Activated T-cell treated with anti-CD3 and anti-CD28 coated beads, Interleukin-2, amount 50 U/mL, for 4 hours (primary cell): ENCODE data around the gene AP1S1. TPM values are rescaled to one million over a fixed set of nuclear protein-coding genes. Genes with fewer than 3 reads are reported as not detected.
"Not testable (repeated sequence)": the region's sequence is repeated elsewhere in the genome, so short reads cannot be mapped to it uniquely, and the experiment has no call there.

Experiments used
- ATAC-seq, 2 donors: fragments of 200-7000 bp; cut with Tn5 transposase; one replicate each; pipeline ENCODE4 v1.10.0; 2021
- DNase-seq: peaks from one replicate; pipeline ENCODE4 v3.0.0-alpha.2; 2020
- H3K27me3 Mint-ChIP-seq: one replicate; pipeline ENCODE4 v1.8.0; 2021; ENCODE audit warnings: low read depth, mixed read lengths
- H3K36me3 Mint-ChIP-seq: one replicate; pipeline ENCODE4 v1.8.0; 2022; ENCODE audit warnings: mixed read lengths; ENCODE audit not compliant: insufficient read depth
- H3K4me1 Mint-ChIP-seq: one replicate; pipeline ENCODE4 v1.8.0; 2021; ENCODE audit warnings: low read depth, mixed read lengths
- H3K4me3 Mint-ChIP-seq: one replicate; pipeline ENCODE4 v1.8.0; 2021; ENCODE audit warnings: mild to moderate bottlenecking, moderate library complexity, mixed read lengths
- H3K9me3 Mint-ChIP-seq: one replicate; pipeline ENCODE4 v1.8.0; 2021; ENCODE audit warnings: mixed read lengths
- total RNA-seq, 3 donors: library from RNA; stranded (reverse); gene quantifications; one replicate each; pipeline ENCODE4 v1.2.1, GENCODE V29; 2021

The AP1S1 gene
- total RNA-seq = 10 to 100 TPM; 27.6 to 32.9 (median 28.3) TPM

- peak; percentile 90 for DNase-seq
- Mint-ChIP-seq H3K36me3 (peaks cover 10% of the 10 kb centered on the region), H3K9me3 (no peaks in the 10 kb centered on the region), H3K4me1 (peaks cover 11% of the 10 kb centered on the region), H3K27me3 (peaks cover 8% of the 10 kb centered on the region), H3K4me3 (peak within 1 kb of the TSS; percentile 81)
- ATAC-seq = peak; percentile 89 to 93
Measured at GRCh38 chr7:101153969-101154692, at the start of gene AP1S1. Gene AP1S1, plus strand, starts transcription at chr7:101154476. Its CDS starts 39 bp downstream, at chr7:101154515.

GRCh38 chr7:101104799-101105198, 49.5 kb upstream of the AP1S1 start:
- H3K27me3 Mint-ChIP-seq = peaks cover 44% of the 10 kb centered on the region

GRCh38 chr7:101105248-101105647, 49.0 kb upstream of the AP1S1 start:
- H3K36me3 Mint-ChIP-seq, DNase-seq, H3K9me3 Mint-ChIP-seq, H3K4me3 Mint-ChIP-seq, H3K4me1 Mint-ChIP-seq, ATAC-seq: not testable (repeated sequence)
- H3K27me3 Mint-ChIP-seq = peaks cover 41% of the 10 kb centered on the region

More at GRCh38 chr7:101104799-101105198, 49.5 kb upstream of the AP1S1 start:
- Mint-ChIP-seq H3K9me3 (no peaks in the 10 kb centered on the region), H3K36me3 (no peaks in the 10 kb centered on the region), H3K4me3 (no peak overlapping the region), H3K4me1 (peaks cover 9% of the 10 kb centered on the region)
- no peak for ATAC-seq
- no peak for DNase-seq

GRCh38 chr7:101106386-101106785, 47.9 kb upstream of the AP1S1 start:
- no peaks in the 10 kb centered on the region for H3K9me3 Mint-ChIP-seq
- no peak for ATAC-seq
- H3K4me3 Mint-ChIP-seq = no peak overlapping the region
- no peaks in the 10 kb centered on the region for H3K36me3 Mint-ChIP-seq
- peaks cover 34% of the 10 kb centered on the region for H3K27me3 Mint-ChIP-seq
- no peaks in the 10 kb centered on the region for H3K4me1 Mint-ChIP-seq
- no peak for DNase-seq

- Mint-ChIP-seq H3K36me3 (no peaks in the 10 kb centered on the region), H3K27me3 (peaks cover 23% of the 10 kb centered on the region), H3K4me1 (no peaks in the 10 kb centered on the region), H3K4me3 (no peak overlapping the region), H3K9me3 (no peaks in the 10 kb centered on the region)
- DNase-seq (no peak), ATAC-seq (no peak)
Measured at GRCh38 chr7:101108330-101108857, 45.9 kb upstream of the AP1S1 start.

- Mint-ChIP-seq H3K9me3 (no peaks in the 10 kb centered on the region), H3K27me3 (peaks cover 18% of the 10 kb centered on the region), H3K4me3 (no peak overlapping the region), H3K36me3 (no peaks in the 10 kb centered on the region), H3K4me1 (no peaks in the 10 kb centered on the region)
- DNase-seq (no peak), ATAC-seq (no peak)
Measured at GRCh38 chr7:101108961-101109360, 45.3 kb upstream of the AP1S1 start.

GRCh38 chr7:101109368-101109767, 44.9 kb upstream of the AP1S1 start:
- Mint-ChIP-seq H3K36me3 (no peaks in the 10 kb centered on the region), H3K9me3 (no peaks in the 10 kb centered on the region), H3K4me3 (no peak overlapping the region), H3K4me1 (no peaks in the 10 kb centered on the region), H3K27me3 (peaks cover 16% of the 10 kb centered on the region)
- no peak for ATAC-seq
- DNase-seq = no peak

GRCh38 chr7:101111261-101111660, 43.0 kb upstream of the AP1S1 start:
- peaks cover 11% of the 10 kb centered on the region for H3K27me3 Mint-ChIP-seq
- no peaks in the 10 kb centered on the region for H3K4me1 Mint-ChIP-seq
- no peaks in the 10 kb centered on the region for H3K9me3 Mint-ChIP-seq
- no peak for ATAC-seq
- DNase-seq = no peak
- H3K36me3 Mint-ChIP-seq = no peaks in the 10 kb centered on the region
- no peak overlapping the region for H3K4me3 Mint-ChIP-seq

- no peaks in the 10 kb centered on the region for H3K4me1 Mint-ChIP-seq
- H3K27me3 Mint-ChIP-seq = peaks cover 9% of the 10 kb centered on the region
- H3K36me3 Mint-ChIP-seq = no peaks in the 10 kb centered on the region
- no peaks in the 10 kb centered on the region for H3K9me3 Mint-ChIP-seq
- DNase-seq (no peak), ATAC-seq (no peak)
- no peak overlapping the region for H3K4me3 Mint-ChIP-seq
Measured at GRCh38 chr7:101112233-101112632, 42.0 kb upstream of the AP1S1 start.

GRCh38 chr7:101113140-101113539, 41.1 kb upstream of the AP1S1 start:
- not testable (repeated sequence) for H3K9me3 Mint-ChIP-seq, H3K27me3 Mint-ChIP-seq, H3K4me1 Mint-ChIP-seq, DNase-seq, H3K4me3 Mint-ChIP-seq, H3K36me3 Mint-ChIP-seq, ATAC-seq

- H3K9me3 Mint-ChIP-seq = no peaks in the 10 kb centered on the region
- no peak for DNase-seq
- ATAC-seq = no peak
- H3K4me1 Mint-ChIP-seq = no peaks in the 10 kb centered on the region
- H3K27me3 Mint-ChIP-seq = peaks cover 8% of the 10 kb centered on the region
- no peak overlapping the region for H3K4me3 Mint-ChIP-seq
- no peaks in the 10 kb centered on the region for H3K36me3 Mint-ChIP-seq
Measured at GRCh38 chr7:101113836-101114235, 40.4 kb upstream of the AP1S1 start.

GRCh38 chr7:101114492-101114891, 39.8 kb upstream of the AP1S1 start:
- no peaks in the 10 kb centered on the region for H3K9me3 Mint-ChIP-seq
- ATAC-seq = no peak
- H3K4me1 Mint-ChIP-seq = no peaks in the 10 kb centered on the region
- no peaks in the 10 kb centered on the region for H3K36me3 Mint-ChIP-seq
- DNase-seq = no peak
- no peak overlapping the region for H3K4me3 Mint-ChIP-seq
- peaks cover 10% of the 10 kb centered on the region for H3K27me3 Mint-ChIP-seq

- H3K4me3 Mint-ChIP-seq = no peak overlapping the region
- peaks cover 14% of the 10 kb centered on the region for H3K27me3 Mint-ChIP-seq
- no peaks in the 10 kb centered on the region for H3K4me1 Mint-ChIP-seq
- DNase-seq = no peak
- no peak for ATAC-seq
- no peaks in the 10 kb centered on the region for H3K36me3 Mint-ChIP-seq
- no peaks in the 10 kb centered on the region for H3K9me3 Mint-ChIP-seq
Measured at GRCh38 chr7:101115215-101115614, 39.1 kb upstream of the AP1S1 start.

GRCh38 chr7:101116898-101117297, 37.4 kb upstream of the AP1S1 start:
- no peaks in the 10 kb centered on the region for H3K9me3 Mint-ChIP-seq
- no peak for DNase-seq
- peaks cover 1% of the 10 kb centered on the region for H3K4me1 Mint-ChIP-seq
- H3K27me3 Mint-ChIP-seq = peaks cover 23% of the 10 kb centered on the region
- no peak for ATAC-seq
- no peaks in the 10 kb centered on the region for H3K36me3 Mint-ChIP-seq
- H3K4me3 Mint-ChIP-seq = no peak overlapping the region

GRCh38 chr7:101118856-101119255, 35.4 kb upstream of the AP1S1 start:
- DNase-seq (no peak), ATAC-seq (no peak)
- Mint-ChIP-seq H3K27me3 (peaks cover 41% of the 10 kb centered on the region), H3K4me1 (peaks cover 7% of the 10 kb centered on the region), H3K9me3 (no peaks in the 10 kb centered on the region), H3K36me3 (no peaks in the 10 kb centered on the region), H3K4me3 (no peak overlapping the region)
